DOHH2 (cell line): ENCODE results near the gene SLC15A1.

Experiments used
- CTCF ChIP-seq: fragments of 200-600 bp; sonication (generic); IDR thresholded peaks from one replicate; pipeline ENCODE4 v1.5.1; 2014; ENCODE audit warnings: antibody characterized with exemption, mild to moderate bottlenecking, low read depth, low read length; ENCODE audit not compliant: poor library complexity, severe bottlenecking
- EZH2phosphoT487 ChIP-seq: fragments of 200-600 bp; sonication (generic); IDR thresholded peaks from 2 replicates; pipeline ENCODE4 v1.6.1; 2017; ENCODE audit warnings: borderline replicate concordance, mild to moderate bottlenecking, antibody characterized with exemption, low read length, moderate library complexity, mixed read lengths

GRCh38 chr13:98689347-98689968, 63.0 kb downstream of the SLC15A1 start:
- TF ChIP-seq CTCF (no peak), EZH2phosphoT487 (no peak)
